Left colon (tissue), 2 donors: ENCODE measurements around the gene CLCA2. TPM values are rescaled to one million over a fixed set of nuclear protein-coding genes. Genes with fewer than 3 reads are reported as not detected.

Experiments
- ATAC-seq: fragments of 200-7000 bp; cut with Tn5 transposase; one replicate; pipeline ENCODE4 v1.9.1; 2020; ENCODE audit warnings: mild to moderate bottlenecking, moderate library complexity
- DNase-seq, 2 donors: peaks; one replicate each; pipeline ENCODE4 v3.0.0-alpha.2; 2020
- intact Hi-C, 2 donors: fragments of 100-400 bp; cut with DNase I in 1 of 2; cut with micrococcal nuclease in 1 of 2; formaldehyde crosslinking; loops; one replicate each; pipeline versions ENCODE4 v1.11.2 to v1.14.0; 2022; cut with DNase I, micrococcal nuclease
- total RNA-seq, 2 donors: library from RNA; stranded (reverse); fragmentation: NEBNext Ultra II Directional; extraction: Animal tissue kit (Norgen Biotek cat#: 25700); gene quantifications; one replicate each; pipeline ENCODE4 v1.2.1, GENCODE V29; 2021
- donor health status: DM: no; HTN: no; CAD: no.
- donor health status: DM: yes; HTN: yes; CAD: no.

CLCA2 gene
- total RNA-seq, 2 donors from 2014 or later = 0.79 to 1.2 TPM

DNA sequence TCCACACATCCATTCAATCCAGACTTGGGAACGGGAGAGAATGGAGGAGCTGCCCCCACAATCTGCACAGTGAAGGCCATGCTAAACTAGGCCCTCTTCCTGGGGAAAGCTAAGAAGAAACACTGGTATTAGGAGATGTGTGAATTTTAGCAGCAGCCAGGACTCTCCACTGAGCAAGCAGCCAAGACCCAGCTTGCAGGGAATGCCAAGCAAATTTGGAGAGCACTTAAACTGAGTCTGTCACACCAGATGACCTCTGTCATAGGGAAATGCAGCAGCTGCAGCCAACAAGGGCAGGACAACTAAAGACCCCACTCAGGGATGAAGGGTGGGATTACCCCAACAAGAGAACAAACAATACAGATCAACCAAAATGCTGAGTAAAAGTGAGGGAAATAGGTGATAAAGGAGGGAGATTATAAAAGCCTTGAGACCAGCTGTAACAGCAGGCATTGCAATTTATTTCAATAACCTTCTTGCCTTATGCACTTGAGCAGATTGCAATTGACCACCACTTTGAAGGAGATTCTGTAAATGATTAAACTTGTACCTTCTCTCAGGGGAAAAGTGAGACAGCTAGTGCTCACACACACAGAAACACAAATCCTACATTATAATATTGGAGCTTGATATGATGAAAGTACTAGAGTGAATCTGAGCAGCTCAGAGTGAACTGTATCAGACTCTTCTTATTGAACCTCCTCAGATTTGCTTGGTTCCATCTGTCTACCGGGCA, 42.3 kb downstream of the CLCA2 start:
- intact Hi-C loops = no loop called here
- DNase-seq = no peak
- peak; percentile 48 for ATAC-seq

- ATAC-seq (peak; percentile 46), DNase-seq (no peak)
- intact Hi-C loops = no loop called here
Measured at GRCh38 chr1:86466986-86467385, 43.0 kb downstream of the CLCA2 start.

- ATAC-seq (peak; percentile 53), DNase-seq (peak in 1 of 2 donors; percentile 20)
- intact Hi-C loops = no loop called here
Measured at GRCh38 chr1:86468501-86468977, 44.6 kb downstream of the CLCA2 start, which contains the start of gene CLCA1. Gene CLCA1 (plus strand): TSS chr1:86468927. CDS start chr1:86468972, 45 bp downstream.

DNA sequence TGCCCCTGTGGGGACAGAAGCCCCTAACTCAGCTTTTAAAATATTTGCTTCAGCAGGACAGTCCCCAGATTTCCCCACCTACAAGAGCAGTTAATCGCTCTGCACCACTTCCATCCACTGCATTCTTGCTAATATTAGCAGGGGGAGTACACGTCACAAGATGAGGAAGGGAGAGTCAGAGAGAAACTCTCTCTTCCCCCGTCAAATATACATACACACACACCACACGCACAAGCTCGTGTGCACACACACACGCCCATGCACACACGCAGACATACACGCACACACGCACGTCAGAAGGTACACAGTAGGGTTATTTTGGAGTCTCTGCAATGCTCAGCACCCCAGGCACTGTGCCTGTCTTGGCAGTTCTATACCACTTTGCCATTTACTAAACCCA, 46.9 kb downstream of the CLCA2 start:
- intact Hi-C loops = loop anchor here in 1 of 2 donors (5.0 kb wide), 2 partner anchors 36 to 216 kb away; no protein-coding TSS in a partner anchor
- DNase-seq (no peak), ATAC-seq (no peak)

DNA sequence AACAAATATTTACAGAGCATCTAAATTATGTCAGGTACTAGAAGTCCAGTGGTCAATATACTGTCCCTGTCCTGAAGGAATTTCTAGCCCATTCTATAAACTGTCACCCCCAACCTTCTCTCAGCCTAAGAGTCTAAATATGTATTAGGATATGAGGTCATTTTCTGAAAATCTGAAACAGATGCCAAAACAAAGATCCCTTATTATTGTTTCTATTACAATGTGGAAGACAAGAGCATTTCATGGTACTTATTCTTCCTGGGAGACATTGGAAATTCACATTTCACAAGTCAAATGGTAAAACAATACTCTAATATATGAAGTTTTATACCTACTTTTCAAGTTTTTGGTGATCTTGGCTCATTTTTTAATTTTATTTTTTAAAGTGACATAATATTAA, 47.3 kb downstream of the CLCA2 start:
- intact Hi-C loops = loop anchor here in 1 of 2 donors (5.0 kb wide), 2 partner anchors 36 to 216 kb away; no protein-coding TSS in a partner anchor
- ATAC-seq = no peak
- no peak for DNase-seq

DNA sequence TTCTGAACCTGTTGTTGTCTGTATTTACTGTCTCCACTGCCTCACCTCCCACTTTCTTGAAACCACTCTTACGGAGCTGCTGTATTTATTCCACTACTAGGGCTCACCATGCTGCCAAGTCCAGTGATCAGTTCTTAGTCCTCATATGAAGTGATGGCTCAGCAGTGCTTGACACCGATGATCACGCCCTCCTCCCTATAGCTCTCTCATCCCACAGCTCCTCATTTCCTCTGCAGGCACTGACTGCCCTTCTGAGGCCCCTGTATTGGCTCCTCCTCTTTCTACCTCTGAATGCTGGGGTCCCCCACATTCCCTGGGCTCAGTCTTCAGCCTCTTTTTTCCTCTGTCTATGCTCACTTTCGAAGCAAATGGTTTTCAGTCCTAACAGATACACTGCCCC, 48.2 kb downstream of the CLCA2 start:
- intact Hi-C loops = loop anchor here in 1 of 2 donors (5.0 kb wide), 2 partner anchors 35 to 215 kb away; no protein-coding TSS in a partner anchor
- ATAC-seq = peak; percentile 25

GRCh38 chr1:86472767-86473166, 48.8 kb downstream of the CLCA2 start:
- intact Hi-C loops = loop anchor here in 1 of 2 donors (5.0 kb wide), 2 partner anchors 35 to 215 kb away; no protein-coding TSS in a partner anchor
- ATAC-seq = no peak
- no peak for DNase-seq

More for the DNA sequence above, 48.2 kb downstream of the CLCA2 start:
- no peak for DNase-seq

DNA sequence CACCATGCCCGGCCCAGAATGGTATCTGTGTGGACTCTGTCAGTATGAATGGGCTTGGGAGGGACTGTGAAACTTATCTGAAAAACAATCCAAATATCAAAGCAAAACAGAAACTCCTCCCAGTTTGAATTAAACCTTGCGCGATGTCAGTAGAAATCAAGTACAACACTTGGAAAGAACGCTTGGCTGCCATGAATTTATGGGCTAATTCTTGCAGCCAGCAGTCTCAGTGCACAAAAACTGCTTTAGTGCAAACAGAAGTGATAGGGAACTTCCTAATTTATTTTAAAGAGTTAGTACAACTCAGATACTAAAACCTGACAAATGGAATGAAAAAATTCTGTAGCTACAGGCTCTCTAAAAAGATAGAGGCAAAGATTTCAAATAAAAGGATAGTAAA, 53.3 kb downstream of the CLCA2 start:
- DNase-seq (no peak), ATAC-seq (no peak)
- intact Hi-C loops = no loop called here

DNA sequence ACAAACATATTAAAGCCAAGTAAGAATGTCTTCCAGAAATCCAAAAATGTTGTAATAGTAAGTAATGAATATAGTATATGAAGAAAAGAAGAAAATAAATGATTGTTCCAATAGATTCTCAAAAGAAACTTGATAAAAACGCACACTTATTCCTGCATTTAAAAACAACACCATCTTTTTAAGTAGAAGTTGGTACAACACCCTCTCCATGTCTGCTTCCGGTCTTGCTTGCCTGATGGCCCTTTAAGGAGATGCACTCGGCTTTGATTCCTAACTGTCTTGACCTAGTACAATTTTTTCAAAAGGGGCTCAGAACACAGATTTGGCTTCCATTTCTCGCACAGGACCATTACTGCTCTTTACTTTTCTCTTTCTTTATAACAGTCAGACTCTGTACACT, 53.7 kb downstream of the CLCA2 start:
- ATAC-seq (no peak), DNase-seq (no peak)
- intact Hi-C loops = no loop called here

DNA sequence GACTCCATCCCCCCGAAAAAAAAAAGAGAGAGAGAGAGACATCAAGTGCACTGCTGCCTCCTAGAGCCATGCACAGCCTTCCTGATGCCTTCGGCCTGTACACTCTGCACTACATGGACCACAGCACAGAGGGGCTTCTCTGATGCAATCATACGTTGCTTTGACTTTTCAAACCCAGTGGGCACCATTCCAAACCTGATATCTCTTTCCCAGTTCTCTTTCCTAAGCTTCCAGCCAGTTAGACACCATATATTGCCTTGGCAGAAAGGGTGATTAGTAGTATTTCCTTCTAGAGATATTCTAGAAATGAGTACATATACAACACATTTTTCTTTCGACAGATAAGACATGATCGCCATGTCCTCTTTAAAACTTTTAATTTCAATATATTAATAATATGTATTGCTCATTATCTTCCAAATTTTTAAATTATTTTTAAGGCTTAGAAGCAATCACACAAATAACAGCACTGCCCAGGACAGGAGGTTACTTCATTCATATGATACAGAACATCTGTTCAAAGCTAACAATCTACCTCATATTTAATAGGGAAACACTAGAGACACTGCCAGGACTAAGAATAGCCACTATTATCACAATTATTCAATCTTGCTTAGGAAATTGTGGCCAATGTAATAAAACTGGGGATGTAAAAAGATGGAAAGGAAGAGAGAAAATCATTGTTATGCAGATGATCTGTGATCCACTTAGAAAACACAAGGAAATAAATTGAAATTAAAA, 54.6 kb downstream of the CLCA2 start:
- no peak for DNase-seq
- intact Hi-C loops = no loop called here
- ATAC-seq = no peak

DNA sequence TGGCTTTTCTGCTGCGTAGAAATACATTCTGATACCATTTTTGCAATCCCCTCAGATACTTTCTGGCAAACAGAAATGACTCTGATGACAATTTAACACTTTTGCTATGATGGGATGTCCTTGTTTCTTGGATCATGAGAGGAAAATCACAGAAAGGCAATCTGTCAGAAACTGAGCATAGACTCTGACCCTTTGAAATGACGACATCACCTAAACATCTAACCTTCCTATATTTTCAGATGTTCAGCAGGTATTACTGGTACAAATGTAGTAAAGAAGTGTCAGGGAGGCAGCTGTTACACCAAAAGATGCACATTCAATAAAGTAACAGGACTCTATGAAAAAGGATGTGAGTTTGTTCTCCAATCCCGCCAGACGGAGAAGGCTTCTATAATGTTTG, 58.0 kb downstream of the CLCA2 start:
- intact Hi-C loops = no loop called here
- ATAC-seq (peak; percentile 22), DNase-seq (no peak)

- DNase-seq (no peak), ATAC-seq (no peak)
- intact Hi-C loops = no loop called here
Measured at GRCh38 chr1:86487131-86487810, 63.3 kb downstream of the CLCA2 start.

DNA sequence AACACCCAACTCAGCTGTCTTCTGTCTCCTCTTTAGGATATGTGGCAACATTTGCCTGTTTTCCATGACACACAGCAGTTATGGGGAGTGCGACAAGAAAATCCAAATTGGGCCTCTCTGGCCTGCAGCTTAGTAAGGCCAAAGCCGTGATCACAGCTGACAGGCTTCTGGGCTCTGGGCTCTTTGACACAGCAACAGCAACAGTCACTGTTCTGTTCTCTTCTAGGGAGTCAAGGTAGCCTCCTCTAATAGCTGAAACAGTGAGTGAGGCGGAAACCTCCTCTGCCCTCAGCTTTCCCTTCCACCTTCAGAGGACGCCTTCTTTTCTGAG, 63.8 kb downstream of the CLCA2 start:
- intact Hi-C loops = no loop called here

GRCh38 chr1:86489242-86489878, 65.4 kb downstream of the CLCA2 start:
- intact Hi-C loops = no loop called here
- ATAC-seq (peak; percentile 68), DNase-seq (peak in 1 of 2 donors; percentile 48)

More for the DNA sequence above, 63.8 kb downstream of the CLCA2 start:
- ATAC-seq (no peak), DNase-seq (no peak)

GRCh38 chr1:86491171-86491950, 67.4 kb downstream of the CLCA2 start:
- DNase-seq = no peak
- intact Hi-C loops = no loop called here
- no peak for ATAC-seq

- ATAC-seq = no peak
- DNase-seq = no peak
- intact Hi-C loops = no loop called here
Measured at GRCh38 chr1:86498281-86498680, 74.3 kb downstream of the CLCA2 start.

GRCh38 chr1:86499987-86500593, 76.1 kb downstream of the CLCA2 start:
- no peak for DNase-seq
- intact Hi-C loops = no loop called here
- no peak for ATAC-seq

DNA sequence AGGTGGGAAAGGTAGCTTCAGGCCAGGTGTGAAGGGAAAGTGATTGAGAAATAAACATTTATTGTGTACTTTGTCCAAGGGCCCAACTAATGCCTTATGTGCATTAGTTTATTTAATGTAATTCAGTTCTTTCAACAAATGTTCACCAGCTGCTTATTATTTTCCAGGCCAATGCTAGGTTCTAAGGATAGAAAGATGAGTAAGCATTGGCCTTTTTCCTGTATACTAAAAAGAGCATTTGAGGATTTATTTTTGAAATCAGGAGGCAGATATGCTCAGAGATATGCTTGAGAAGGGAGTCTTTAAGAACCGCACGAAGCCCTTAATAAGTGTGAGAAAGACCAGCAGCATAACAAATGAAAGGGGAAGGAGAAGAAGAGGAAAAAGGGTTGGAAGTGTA, 76.7 kb downstream of the CLCA2 start:
- intact Hi-C loops = no loop called here
- no peak for ATAC-seq
- no peak for DNase-seq
